Heart left ventricle (tissue), 13 donors: ENCODE measurements around the gene TMPRSS5.

Experiments used
- POLR2A ChIP-seq, 2 donors: fragments of 450-650 bp; IDR thresholded peaks; one replicate each; pipeline ENCODE4 v1.6.1; 2017; ENCODE audit warnings: antibody characterized with exemption in 2 of 2, mild to moderate bottlenecking in 2 of 2, moderate library complexity in 2 of 2
- TF ChIP-seq, protein P1 (sequence below), 12 donors: fragments of 200-600 bp; sonication (generic) in 4 of 12; IDR thresholded peaks; one replicate each; pipeline versions ENCODE4 v1.5.0 to v1.8.0; 2018 to 2022; ENCODE audit warnings: antibody characterized with exemption in 12 of 12, mild to moderate bottlenecking in 5 of 12
- donor health status: ischemic (EF 13 %, LVEDD 7.1; RV severe dilation, severe dysfunction).
- donor health status: DM: no; HTN: yes; CAD: no.
- donor health status: DM: no; HTN: no; CAD: no.
- donor health status: ischemic (EF 25% LVEDD 6.9; RV normal size, moderate dysfunction).
- donor health status: ischemic (EF 25% LVEDD 5.7; RV mildly dilated, moderate dysfunction).
- donor health status: ischemic (EF 35%, LVEDD 5.7; RV mildly dilated, moderate dysfunction).
- donor health status: nonischemic (EF 11% LVEDD 7.7; RV severe dilation, severe dysfunction).
- donor health status: DM: yes; HTN: yes; CAD: no.
- donor health status: PGD.
- donor health status: ischemic (EF 29% LVEDD 5.4; RV normal size, mild dysfunction).
- donor health status: nonischemic (EF 23%, LVEDD 6.1; RV moderate dilation, normal function).

DNA sequence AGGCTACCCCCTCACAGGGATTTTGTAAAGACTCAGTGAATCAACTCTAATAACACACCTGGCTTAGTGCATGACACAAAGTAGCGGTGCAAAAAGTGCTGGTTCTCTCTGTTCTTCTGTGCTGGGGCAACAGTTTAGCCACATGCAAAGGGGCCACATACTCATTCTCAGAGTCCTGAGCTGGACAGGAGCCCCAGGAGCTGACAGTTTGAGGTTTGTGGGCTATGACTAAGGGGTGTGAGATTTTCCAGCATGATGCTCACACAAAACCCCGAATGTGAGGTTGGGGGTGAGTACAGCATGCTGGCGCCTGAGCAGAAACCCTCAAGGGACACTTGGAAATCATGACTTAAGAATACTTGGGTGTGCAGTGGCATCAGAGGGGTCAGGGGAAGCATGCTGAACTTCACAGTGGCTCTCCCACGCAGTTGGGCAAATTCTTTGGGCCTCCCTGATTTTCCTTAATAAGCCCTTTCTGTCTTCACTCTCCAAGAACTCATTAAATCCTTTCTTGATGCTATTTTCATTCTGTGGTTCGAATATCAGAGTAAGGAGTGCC lies 31.0 kb downstream of the TMPRSS5 start:
- TF ChIP-seq, protein P1, sequence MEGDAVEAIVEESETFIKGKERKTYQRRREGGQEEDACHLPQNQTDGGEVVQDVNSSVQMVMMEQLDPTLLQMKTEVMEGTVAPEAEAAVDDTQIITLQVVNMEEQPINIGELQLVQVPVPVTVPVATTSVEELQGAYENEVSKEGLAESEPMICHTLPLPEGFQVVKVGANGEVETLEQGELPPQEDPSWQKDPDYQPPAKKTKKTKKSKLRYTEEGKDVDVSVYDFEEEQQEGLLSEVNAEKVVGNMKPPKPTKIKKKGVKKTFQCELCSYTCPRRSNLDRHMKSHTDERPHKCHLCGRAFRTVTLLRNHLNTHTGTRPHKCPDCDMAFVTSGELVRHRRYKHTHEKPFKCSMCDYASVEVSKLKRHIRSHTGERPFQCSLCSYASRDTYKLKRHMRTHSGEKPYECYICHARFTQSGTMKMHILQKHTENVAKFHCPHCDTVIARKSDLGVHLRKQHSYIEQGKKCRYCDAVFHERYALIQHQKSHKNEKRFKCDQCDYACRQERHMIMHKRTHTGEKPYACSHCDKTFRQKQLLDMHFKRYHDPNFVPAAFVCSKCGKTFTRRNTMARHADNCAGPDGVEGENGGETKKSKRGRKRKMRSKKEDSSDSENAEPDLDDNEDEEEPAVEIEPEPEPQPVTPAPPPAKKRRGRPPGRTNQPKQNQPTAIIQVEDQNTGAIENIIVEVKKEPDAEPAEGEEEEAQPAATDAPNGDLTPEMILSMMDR (IDR thresholded peaks at IDR 0.05) = no peak
- TF ChIP-seq POLR2A (IDR thresholded peaks at IDR 0.05) = no peak
